ENCODE data around the gene P3R3URF.

DNA sequence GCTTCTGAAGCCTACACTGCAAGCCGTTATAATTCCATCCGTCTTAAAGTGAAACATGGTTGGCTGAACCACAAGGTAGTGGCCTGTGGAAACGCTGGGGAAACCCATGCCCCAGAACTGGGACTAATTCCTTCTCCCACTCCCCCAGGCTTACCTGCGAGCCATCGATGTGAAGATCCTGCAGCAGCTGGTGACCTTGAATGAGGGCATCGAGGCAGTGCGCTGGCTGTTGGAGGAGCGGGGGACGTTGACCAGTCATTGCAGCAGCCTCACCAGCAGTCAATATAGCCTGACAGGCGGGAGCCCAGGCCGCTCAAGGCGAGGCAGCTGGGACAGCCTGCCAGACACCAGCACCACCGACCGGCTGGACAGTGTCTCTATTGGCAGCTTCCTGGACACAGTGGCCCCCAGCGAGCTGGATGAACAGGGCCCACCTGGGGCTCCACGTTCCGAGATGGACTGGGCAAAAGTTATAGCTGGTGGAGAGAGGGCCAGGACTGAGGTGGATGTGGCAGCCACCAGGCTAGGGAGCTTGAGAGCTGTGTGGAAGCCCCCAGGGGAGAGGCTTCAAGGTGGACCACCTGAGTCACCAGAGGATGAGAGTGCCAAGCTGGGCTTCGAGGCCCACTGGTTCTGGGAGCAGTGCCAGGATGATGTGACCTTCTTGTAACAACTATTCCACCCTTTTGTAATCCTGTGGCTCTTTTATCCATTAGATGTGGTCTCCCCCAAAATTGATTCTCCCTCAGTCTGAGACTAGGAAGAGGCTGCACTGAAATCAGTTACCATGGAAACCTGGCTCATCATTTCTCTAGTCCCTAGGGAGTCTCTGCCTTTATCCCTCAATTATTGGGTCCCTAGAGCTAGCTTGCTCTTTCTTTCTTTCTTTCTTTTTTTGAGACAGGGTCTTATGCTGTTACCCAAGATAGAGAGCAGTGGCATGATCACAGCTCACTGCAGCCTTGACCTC, 43.5 kb upstream of the P3R3URF start:
- TF ChIP-seq, protein P1, sequence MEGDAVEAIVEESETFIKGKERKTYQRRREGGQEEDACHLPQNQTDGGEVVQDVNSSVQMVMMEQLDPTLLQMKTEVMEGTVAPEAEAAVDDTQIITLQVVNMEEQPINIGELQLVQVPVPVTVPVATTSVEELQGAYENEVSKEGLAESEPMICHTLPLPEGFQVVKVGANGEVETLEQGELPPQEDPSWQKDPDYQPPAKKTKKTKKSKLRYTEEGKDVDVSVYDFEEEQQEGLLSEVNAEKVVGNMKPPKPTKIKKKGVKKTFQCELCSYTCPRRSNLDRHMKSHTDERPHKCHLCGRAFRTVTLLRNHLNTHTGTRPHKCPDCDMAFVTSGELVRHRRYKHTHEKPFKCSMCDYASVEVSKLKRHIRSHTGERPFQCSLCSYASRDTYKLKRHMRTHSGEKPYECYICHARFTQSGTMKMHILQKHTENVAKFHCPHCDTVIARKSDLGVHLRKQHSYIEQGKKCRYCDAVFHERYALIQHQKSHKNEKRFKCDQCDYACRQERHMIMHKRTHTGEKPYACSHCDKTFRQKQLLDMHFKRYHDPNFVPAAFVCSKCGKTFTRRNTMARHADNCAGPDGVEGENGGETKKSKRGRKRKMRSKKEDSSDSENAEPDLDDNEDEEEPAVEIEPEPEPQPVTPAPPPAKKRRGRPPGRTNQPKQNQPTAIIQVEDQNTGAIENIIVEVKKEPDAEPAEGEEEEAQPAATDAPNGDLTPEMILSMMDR (IDR thresholded peaks at IDR 0.05) = no peak
- TF ChIP-seq POLR2A (IDR thresholded peaks at IDR 0.05) = no peak

Measured in Peyer's patch (tissue), 4 donors.